Ascending aorta (tissue), 2 donors: Measurements from ENCODE around the gene ESPL1. TPM values are rescaled to one million over a fixed set of nuclear protein-coding genes. Genes with fewer than 3 reads are reported as not detected.

Source experiments
- DNase-seq, 2 donors: peaks; one replicate each; pipeline ENCODE4 v3.0.0-alpha.2; 2019; ENCODE audit warnings: low spot score in 2 of 2
- H3K27ac ChIP-seq, 2 donors: fragments of 200-600 bp; sonication (generic); one replicate each; pipeline ENCODE4 v1.5.1; 2016 to 2017; ENCODE audit warnings: mild to moderate bottlenecking in 1 of 2
- H3K27me3 ChIP-seq: fragments of 200-600 bp; sonication (generic); one replicate; pipeline ENCODE4 v1.5.1; 2017
- H3K36me3 ChIP-seq, 2 donors: fragments of 200-600 bp; sonication (generic); one replicate each; pipeline ENCODE4 v1.5.1; 2016
- H3K4me1 ChIP-seq, 2 donors: fragments of 200-600 bp; sonication (generic); one replicate each; pipeline ENCODE4 v1.5.1; 2016 to 2017; ENCODE audit warnings: mild to moderate bottlenecking in 1 of 2
- H3K4me3 ChIP-seq, 2 donors: fragments of 200-600 bp; sonication (generic); one replicate each; pipeline ENCODE4 v1.5.1; 2016 to 2017; ENCODE audit warnings: mild to moderate bottlenecking in 1 of 2
- H3K9me3 ChIP-seq, 2 donors: fragments of 200-600 bp; sonication (generic); one replicate each; pipeline ENCODE4 v1.5.1; 2016
- CTCF ChIP-seq, 3 experiments: fragments of 200-600 bp in 2 of 3; fragments of 450-650 bp in 1 of 3; sonication (generic) in 2 of 3; IDR thresholded peaks; one replicate each; pipeline ENCODE4 v1.5.1; 2016 to 2019; ENCODE audit warnings: antibody characterized with exemption in 3 of 3, mild to moderate bottlenecking in 1 of 3, moderate library complexity in 1 of 3
- intact Hi-C: fragments of 100-400 bp; cut with DNase I; formaldehyde crosslinking; loops from one replicate; pipeline ENCODE4 v1.15.1; 2023
- total RNA-seq: library from RNA; depleted of rRNA; stranded (reverse); fragments of >200 nt; gene quantifications from one replicate; pipeline ENCODE4 v1.1.0, GENCODE V29; 2016

ESPL1 gene
- total RNA-seq, 1 donor from 2014 or later, result not detected

- Histone ChIP-seq H3K4me3 (peak overlapping the region; percentile 58 to 70), H3K36me3 (peaks cover 0 to 1% of the 10 kb centered on the region in 2 donors), H3K27ac (peak overlapping the region; percentile 87 to 88), H3K9me3 (no peaks in the 10 kb centered on the region), H3K27me3 (no peaks in the 10 kb centered on the region), H3K4me1 (peaks cover 5 to 33% of the 10 kb centered on the region in 2 donors)
- no peak for TF ChIP-seq CTCF (IDR thresholded peaks at IDR 0.05)
- DNase-seq, result peak in 1 of 2 donors; percentile 82
- intact Hi-C loops, result loop anchor here (1.0 to 5.0 kb wide), 2 partner anchors 18 to 64 kb away; partner anchors contain the start of genes MYG1 and PFDN5
These were observed 35.2 kb upstream of the ESPL1 start for GRCh38 chr12:53232646-53233461.

- peaks cover 5 to 33% of the 10 kb centered on the region in 2 donors for H3K4me1 ChIP-seq
These were observed 34.4 kb upstream of the ESPL1 start for GRCh38 chr12:53233671-53234121.

DNA sequence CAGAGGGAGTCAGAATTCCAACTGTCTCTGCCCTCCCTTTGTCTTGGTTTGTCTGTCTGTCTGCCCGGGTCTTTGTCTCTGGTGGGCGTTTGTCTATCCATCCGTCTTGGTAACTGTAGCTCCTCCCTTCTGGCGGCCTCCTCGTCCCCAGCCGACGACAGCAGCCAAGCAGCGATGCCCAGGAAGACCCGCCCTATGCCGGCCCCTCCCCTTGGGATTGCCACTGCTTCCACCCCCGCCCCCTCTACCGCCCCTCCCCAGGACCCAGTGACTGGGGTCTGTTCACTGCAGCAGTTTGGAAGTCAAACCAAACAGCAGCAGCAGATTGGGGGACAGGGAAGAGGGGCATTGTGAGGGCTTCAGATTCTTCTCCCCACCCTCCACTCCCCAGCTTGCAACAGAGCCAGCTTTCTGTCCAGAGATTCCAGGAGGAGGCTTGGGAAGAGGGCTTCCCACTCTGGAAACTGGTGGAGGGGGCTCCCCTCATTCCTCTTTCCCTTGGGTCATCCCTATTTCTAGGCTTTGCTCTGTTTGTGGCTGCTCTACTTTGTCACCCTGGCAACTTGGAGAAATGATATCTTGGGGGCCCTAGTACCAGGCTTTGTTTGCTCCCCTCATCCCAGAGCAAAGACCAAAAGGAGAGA is 33.7 kb upstream of the ESPL1 start:
- intact Hi-C loops, result loop anchor here (5.0 kb wide), 1 partner anchor 63 kb away; the partner anchor contains the start of genes MYG1 and PFDN5
- H3K27ac ChIP-seq, result peak overlapping the region; percentile 87 to 88
- no peaks in the 10 kb centered on the region for H3K9me3 ChIP-seq
- peak in 1 of 2 donors; percentile 76 for DNase-seq
- H3K4me1 ChIP-seq, result peaks cover 5 to 33% of the 10 kb centered on the region in 2 donors
- H3K4me3 ChIP-seq, result peak overlapping the region in 1 of 2 donors; percentile 70
- TF ChIP-seq CTCF (IDR thresholded peaks at IDR 0.05), result no peak
- H3K36me3 ChIP-seq, result no peaks in the 10 kb centered on the region
- no peaks in the 10 kb centered on the region for H3K27me3 ChIP-seq

More at GRCh38 chr12:53233671-53234121, 34.4 kb upstream of the ESPL1 start:
- Histone ChIP-seq H3K4me3 (peak overlapping the region in 1 of 2 donors; percentile 70), H3K36me3 (no peaks in the 10 kb centered on the region), H3K27me3 (no peaks in the 10 kb centered on the region), H3K27ac (peak overlapping the region; percentile 87 to 88), H3K9me3 (no peaks in the 10 kb centered on the region)
- no peak for DNase-seq
- intact Hi-C loops, result loop anchor here (5.0 kb wide), 1 partner anchor 64 kb away; the partner anchor contains the start of genes MYG1 and PFDN5
- TF ChIP-seq CTCF (IDR thresholded peaks at IDR 0.05), result no peak

DNA sequence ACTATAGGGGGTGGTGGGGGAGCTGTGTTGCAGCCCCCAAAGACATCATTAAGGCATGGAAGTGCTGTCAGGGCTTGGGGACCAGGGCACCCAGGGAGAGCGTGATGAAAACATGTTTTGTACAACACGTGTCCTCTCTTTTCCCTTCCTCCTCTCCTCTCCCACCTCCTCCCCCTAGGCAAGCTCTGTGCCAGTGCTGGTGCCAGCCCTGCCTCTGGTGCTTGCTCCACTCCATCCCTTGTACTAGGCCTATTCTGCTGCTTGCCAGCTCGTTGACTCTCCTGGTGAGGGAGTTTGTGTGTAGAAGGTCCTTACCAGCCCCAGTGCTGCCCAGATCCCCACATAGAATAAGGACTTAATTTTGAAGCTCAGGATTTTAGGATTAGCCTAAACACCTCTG is 32.9 kb upstream of the ESPL1 start:
- intact Hi-C loops, result no loop called here
- no peaks in the 10 kb centered on the region for H3K36me3 ChIP-seq
- H3K4me1 ChIP-seq, result peaks cover 5 to 26% of the 10 kb centered on the region in 2 donors
- no peak for DNase-seq
- no peaks in the 10 kb centered on the region for H3K9me3 ChIP-seq
- peak overlapping the region; percentile 87 to 88 for H3K27ac ChIP-seq
- no peaks in the 10 kb centered on the region for H3K27me3 ChIP-seq
- no peak for TF ChIP-seq CTCF (IDR thresholded peaks at IDR 0.05)
- no peak overlapping the region for H3K4me3 ChIP-seq

DNA sequence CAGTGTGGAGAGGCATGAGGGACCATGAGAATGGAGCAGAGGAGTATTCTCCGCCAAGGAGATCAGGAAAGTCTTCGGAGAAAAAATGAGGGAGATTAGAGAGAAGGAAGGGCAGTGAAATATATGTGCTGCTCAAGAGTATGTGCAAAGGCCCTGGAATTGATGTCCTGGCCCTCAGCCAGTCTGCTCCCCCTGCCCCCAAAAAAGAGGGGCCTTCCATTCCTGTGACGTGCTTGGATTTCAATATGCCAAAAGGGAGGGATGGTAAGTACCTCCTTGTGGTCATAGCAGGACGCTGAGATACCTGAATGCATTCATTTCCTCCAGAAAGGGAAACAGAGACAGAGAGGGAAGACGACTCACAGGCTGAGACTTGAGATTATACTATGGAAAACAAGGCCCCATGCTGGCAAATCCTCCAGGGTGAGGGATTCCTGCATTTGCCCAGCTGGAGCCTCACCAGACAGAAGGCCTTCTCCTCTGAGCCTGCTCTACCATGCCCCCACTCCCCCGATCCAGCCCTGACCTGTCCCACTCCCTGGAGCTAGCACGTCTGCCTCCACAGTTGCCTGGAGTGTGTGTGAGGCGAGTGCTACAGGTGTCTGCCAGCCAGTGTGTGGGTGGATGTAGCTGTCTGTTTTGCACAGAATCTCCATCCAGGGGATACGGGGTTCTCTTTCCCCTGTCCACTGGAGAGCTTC is 32.2 kb upstream of the ESPL1 start:
- intact Hi-C loops, result no loop called here
- no peaks in the 10 kb centered on the region for H3K9me3 ChIP-seq
- no peak overlapping the region for H3K27ac ChIP-seq
- H3K4me3 ChIP-seq, result no peak overlapping the region
- TF ChIP-seq CTCF (IDR thresholded peaks at IDR 0.05), result no peak
- H3K4me1 ChIP-seq, result peaks cover 5 to 21% of the 10 kb centered on the region in 2 donors
- no peaks in the 10 kb centered on the region for H3K36me3 ChIP-seq
- H3K27me3 ChIP-seq, result no peaks in the 10 kb centered on the region
- DNase-seq, result no peak
